GM19193 (cell line): ENCODE data around the gene CHN2.

ENCODE experiments used
- POLR2A ChIP-seq: IDR thresholded peaks from 4 replicates; pipeline ENCODE4 v1.6.1; 2011; ENCODE audit not compliant: insufficient read depth, insufficient read length; ENCODE audit errors: extremely low read depth

CHN2 gene

DNA sequence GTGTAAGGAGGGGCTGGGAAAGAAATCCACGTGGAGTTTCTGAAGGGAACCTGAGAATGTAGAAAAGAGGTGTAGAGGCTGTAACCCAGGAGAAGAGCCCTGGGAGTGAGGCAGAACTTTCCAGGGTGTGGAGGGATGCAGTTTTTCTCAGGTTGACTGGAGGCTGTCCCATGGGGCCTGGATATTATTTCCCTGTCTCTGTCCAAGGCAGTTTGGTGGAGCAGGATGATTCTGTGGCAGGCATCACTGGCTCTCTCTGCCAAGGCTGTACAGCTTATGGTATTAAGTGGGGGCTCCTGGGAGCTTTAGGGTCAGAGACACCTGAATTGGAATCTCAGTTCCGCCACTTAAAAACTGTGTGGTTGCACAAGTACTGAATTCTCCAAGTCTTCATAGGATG lies 81.6 kb downstream of the CHN2 start:
- TF ChIP-seq POLR2A: no peak

DNA sequence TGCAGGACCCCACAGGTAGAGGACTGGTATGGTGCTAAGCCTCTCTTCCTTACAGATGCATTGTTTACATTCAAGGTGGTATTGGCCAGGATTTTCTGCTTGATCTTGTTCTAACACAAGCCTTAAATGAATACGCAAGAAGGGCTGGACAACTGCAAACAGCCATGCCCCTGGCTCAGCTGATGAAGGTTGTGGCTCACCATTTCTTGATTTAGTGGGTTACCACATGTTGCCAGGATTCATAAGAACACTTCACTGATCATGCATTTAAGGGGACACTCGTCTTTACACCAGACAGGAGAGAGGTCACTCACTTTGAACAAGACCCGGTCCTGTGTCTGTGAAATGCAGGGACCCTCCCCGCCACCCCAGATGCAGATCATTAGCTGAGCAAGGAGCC lies 82.2 kb downstream of the CHN2 start:
- no peak for TF ChIP-seq POLR2A

DNA sequence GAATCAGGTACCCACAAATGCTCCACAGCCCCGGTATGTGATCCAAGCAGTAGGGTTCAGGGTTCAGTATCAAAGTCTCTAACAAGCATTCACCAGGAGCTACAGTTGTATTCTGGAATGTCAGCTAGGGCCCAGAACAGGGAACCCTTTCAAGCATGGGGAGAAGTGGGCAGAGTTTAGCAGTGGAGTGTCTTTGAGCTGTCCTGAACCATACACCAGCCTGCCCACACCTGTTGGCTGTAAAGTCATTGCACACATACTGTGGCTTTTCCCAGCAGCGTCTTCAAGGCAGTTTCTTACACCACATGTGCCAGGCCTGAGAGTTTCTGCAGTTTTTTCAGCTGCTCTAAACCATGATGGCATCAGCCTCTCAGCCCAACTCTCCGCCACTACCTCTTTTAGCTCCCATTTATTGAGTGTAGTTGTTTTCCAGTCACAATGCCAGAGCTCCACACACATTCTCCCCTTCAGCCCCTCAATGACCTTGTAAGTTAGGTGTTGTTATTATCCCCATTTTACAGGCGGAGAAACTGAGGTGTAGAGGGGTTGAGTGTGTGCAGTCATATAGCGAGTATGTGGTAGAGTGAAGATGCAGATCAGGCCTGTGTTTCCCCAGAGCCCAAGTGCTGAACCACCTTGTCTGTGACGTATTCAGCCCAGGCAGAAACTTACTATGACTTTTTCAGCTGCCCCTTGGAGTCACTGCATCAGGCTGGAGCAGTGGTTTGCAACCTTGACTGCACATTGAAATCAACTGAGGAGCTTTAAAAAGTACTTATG lies 83.1 kb downstream of the CHN2 start:
- TF ChIP-seq POLR2A: no peak

DNA sequence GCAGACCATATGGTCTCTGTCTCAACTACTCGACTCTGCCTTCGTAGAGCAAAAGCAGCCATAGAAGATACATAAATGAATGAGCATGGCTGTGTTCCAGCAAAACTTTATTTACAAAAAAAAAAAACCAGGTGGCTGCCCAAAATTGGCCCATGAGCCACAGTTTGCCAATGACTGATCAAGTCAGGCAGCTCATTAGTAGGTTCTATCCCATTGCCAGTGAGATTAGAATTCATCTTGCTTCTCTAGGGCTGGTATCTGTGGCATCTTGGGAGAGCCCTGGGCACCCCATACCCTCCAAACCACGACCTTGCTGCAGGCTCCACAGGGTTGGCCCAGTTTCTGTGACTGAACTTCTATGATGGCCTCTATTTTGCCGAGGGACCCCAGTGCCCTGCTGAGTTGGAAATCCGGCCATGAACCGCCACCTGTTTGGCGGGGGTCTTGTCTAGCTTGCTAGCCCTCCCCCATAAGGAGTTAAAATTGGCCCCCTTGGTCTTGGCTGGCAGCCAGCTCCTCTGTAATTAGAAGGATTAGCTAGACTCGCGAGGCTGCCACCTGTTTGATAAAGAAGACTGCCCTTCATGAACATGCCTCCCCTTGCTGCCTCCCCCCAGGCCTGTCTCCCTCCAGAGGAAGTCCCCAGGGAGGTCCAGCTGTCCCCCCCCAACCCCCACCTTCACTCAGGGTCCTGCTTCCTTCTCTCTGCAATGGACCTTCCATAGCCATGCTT lies 83.9 kb downstream of the CHN2 start:
- no peak for TF ChIP-seq POLR2A

DNA sequence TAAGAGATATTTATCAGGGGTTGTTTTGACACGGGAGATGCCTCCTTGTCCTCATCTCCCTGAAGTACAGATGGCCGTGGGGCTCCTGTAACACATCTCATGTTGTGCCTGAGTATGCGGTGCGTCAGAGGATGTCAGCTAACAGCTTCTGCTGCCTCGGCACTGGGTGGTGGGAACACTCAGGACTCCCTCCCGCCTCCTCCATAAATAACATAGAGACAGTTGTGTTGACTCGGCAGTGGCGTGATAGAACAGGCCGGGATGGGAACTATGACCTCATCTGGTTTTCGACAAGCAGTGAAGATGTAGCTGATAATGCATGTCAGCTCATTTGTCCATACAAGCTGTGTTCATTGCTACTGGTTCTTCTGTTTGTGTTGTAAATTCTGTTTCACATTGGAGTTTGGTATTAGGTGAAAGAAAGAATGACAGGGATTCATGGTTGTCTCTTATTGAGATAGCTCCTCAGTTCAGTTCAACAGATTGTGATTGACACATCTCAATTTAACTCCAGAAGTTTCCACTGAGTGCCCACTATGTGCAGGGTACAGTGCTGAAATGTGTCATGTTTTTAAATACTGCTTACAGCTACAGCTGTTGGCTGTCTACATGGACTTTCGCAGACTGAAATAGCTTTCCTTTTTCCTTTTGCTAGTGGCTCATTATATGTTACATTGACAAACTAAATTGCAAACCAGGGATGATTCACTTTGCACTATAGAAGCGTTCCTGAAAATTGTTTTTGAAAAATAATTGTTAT lies 87.4 kb downstream of the CHN2 start:
- no peak for TF ChIP-seq POLR2A

DNA sequence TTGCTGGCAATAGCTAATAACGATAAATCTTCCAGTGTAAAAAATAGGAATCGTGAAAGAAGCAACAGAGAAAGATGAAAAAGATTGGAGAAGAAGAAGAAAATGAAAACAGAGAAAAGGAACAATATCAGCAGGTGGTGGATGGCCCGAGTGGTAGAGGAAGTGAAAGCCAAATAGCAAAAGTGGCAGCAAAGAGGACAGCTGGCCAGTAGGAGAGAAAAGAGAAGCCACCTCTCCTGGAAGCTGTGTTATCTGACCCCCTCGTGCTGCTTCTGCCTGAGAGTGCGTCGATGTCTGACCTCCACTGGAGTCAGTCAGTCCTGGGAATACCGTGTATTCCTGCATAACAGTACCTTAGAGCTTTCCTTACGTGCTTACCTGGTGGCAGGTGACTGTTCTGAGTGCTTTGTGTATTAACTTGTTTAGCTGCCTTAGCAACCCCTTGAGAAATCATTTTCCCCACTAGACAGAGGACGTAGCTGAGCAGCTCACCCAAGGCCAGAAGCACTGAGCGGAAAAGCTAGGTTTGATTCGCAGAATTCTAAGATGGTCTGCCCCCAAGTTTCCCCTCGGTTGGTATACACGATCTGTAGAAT lies 88.3 kb downstream of the CHN2 start:
- no peak for TF ChIP-seq POLR2A

DNA sequence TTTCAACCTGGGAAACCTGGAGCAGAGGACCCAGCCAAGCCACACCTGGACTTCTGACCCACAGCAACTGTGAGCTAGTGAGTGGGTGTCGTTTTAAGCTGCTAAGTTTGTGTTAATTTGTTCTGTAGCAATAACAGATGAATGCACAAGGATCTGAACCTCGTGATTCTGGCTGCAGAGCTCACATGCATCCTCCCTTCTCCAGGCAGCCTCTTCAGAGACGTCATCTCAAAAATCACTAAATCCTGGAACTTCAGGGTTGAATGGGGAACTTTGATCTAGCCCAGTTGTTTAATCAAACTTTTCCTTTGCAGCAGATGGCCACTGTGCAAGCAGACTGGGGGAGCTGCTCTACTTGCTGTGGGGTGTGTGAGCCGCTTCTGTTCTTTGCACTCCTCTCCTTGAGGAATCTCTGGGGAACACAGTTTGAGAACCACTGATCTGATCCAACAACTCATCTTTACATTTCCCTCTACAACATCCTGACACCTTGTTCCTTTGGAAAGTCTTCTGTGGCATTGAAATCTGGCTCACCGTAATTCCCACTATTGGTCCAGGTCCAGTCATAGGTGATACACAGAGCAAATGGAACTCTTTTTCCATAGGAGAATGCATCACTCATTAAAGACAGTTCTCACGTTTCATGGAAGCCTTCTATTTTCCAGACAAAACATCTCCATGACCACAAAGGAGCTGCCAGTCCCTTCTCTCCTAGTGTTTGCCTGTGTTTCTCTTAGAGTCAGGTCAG lies 90.3 kb downstream of the CHN2 start:
- TF ChIP-seq POLR2A: no peak

DNA sequence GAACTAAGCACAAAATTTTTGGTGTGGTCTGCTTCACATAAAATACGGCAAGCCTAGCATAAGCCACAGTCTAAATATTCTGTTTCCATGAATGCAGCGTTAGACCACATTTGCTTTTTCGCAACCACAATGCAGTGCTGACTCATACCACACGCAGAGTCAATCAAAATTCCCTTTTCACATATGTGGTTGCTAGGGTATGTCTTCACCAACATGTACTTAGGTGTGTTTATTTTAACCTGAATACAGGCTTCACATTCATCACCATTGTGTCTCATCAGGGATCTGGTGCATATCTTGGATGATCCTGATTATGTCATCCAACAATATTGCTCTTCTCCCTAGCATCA lies 90.8 kb downstream of the CHN2 start:
- no peak for TF ChIP-seq POLR2A

DNA sequence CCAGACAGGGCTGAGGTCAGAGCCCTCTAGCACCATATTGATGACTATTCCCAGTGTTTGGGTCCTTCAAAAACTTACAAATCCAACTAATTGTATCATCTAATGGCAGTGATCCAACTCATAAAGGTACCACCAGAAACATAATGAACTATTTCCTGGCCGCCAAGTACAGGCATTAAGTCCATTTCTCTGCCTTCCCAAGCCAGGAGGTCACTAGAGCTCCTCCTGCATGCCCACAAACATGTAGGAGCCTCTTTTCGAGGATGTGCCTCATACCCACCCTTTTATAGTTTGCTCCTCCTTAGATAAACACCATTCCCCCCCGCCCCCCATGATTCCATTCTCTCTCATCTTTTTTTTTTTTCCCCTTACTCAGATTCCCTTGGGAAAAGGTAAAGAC lies 91.3 kb downstream of the CHN2 start:
- TF ChIP-seq POLR2A: no peak

DNA sequence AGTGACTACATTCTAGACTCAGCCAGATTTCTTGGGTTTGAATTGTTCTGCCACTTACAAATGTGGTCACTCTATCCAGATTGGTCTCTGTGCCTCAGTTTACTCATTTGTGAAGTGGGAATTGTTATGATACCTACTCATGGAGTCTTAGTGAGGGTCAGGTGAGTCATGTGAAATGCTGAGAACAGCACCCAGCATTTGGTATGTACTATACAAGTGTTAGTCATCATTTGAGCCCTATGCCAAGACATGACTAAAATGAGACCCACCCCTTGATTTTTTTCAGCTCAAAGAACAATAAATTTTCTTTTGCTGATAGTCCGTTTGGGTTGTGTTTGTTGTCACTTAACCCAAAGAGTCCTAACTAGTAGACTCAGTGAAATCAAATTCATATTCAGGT lies 92.8 kb downstream of the CHN2 start:
- no peak for TF ChIP-seq POLR2A

DNA sequence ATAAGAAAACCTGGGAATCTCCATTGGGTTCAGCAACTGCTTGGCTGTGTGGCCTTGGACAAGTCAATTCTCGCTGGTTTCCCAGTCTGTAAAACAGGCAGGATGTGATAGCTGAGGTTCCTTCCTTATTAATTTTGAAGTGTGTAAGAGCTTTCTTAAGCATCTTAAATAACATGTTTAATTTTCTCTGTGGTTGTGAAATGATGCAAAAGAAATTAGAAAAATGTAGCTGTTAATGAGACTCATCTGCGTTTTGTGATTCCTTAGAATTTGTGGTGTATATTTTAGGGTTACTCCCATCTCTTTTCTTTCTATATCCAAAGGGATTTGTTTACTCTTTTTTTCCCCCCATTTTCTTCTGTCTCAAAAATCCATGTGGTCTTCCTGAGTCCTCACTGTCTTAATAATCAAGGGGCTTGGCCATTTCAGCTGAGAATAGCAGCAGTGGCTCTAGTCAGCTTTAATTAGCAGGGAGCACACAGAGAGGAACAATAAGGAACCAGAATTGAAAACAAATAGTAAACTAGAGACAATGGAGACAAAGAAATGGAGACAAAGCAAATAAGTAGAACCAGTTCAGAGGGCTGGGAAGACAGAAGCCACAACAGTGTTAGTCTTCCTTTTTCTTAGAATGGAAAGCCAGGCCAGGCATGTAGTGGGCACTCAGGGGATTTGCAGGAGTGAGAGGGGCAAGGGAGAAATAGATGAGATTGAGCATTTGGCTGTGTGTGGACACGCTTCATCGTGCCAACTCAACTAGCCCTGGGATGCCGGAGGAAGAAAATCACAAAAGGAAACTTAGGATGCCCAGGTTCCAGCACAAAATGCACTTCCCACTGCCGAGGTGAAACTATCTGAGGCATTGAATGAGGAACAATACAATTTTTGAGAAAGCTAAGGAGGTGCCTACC lies 93.9 kb downstream of the CHN2 start:
- no peak for TF ChIP-seq POLR2A

DNA sequence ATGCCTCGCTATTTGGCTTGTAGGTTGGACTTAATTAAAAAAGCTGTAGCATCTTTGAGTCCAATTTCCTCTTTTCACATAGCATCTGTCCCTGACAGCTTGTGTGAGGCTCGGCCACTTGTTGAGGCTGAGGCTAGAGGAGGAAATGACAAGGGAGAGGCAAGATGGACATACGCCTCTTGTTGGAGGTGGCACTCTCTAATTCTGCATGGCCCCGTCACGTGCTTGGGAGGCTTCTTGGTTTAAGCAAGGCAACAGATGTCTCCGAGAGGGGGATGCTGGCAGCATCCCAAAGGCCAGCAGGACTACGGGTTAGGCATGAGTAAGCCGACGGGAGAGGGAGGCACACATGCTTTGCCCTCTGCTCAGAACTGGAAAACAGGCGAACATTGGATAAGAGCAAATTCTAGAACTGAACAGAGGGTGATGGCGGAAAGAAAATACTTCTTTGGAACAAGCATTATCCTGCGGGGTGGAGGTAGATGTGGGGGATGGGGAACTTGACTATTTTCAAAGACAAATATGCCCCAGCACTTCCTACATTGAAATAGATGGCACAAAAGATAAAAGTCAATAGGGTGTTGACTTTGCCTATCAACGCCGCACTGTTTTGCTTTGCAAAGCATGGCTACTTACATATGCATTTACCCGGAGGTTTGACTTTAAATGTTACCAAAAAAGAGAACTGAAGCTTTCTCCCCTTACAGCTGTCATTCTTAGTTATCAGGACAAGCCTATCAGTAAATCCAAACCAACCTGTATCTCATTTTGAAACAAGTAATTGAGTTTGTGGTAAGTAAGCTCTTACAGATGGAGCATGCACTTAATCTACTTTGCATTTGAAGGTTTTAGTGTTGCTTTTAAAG lies 94.8 kb downstream of the CHN2 start:
- no peak for TF ChIP-seq POLR2A

DNA sequence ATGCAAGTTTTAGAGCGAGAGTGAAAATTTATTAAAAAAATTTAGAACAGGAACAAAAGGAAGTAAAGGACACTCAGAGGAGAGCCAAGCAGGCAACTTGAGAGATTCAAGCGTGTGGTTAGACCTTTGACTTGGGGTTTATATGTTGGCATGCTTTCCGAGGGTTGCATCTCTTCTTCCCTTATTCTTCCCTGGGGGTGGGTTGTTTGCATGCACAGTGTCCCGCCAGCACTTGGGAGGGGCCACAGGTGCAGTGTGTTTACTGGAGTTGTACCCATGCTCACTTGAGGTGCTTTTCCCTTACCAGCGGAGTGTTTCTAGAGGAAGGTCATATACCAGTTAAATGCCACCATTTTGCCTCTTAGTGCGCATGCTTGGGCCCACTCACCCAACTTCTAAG lies 96.3 kb downstream of the CHN2 start:
- TF ChIP-seq POLR2A: no peak
